Measurements from ENCODE around the gene MRPL12.
"Not testable (repeated sequence)": the region's sequence is repeated elsewhere in the genome, so short reads cannot be mapped to it uniquely, and the experiment has no call there.

Gene MRPL12

GRCh38 chr17:81726004-81726403, 22.8 kb downstream of the MRPL12 start:
- Histone ChIP-seq H3K27me3 (ENCODE audit: control insufficient read depth, insufficient read depth, low read length) (no peaks in the 10 kb centered on the region), H3K9me3 (ENCODE audit: control insufficient read depth, insufficient read depth, low read length) (no peaks in the 10 kb centered on the region), H3K36me3 (ENCODE audit: control insufficient read depth, insufficient read depth, low read length) (no peaks in the 10 kb centered on the region), H3K4me1 (ENCODE audit: control insufficient read depth, insufficient read depth, low read length) (peaks cover 5% of the 10 kb centered on the region), H3K4me3 (ENCODE audit: low read depth, low read length) (no peak overlapping the region), H3K9ac (ENCODE audit: low read depth, low read length) (no peak overlapping the region)

GRCh38 chr17:81727324-81728031, 24.3 kb downstream of the MRPL12 start:
- Histone ChIP-seq H3K4me3 (ENCODE audit: low read depth, low read length) (no peak overlapping the region), H3K9ac (ENCODE audit: low read depth, low read length) (no peak overlapping the region), H3K9me3 (ENCODE audit: control insufficient read depth, insufficient read depth, low read length) (no peaks in the 10 kb centered on the region)

GRCh38 chr17:81733507-81734404, 30.6 kb downstream of the MRPL12 start:
- H3K9me3 ChIP-seq (ENCODE audit: control insufficient read depth, insufficient read depth, low read length), result no peaks in the 10 kb centered on the region
- no peak overlapping the region for H3K4me3 ChIP-seq (ENCODE audit: low read depth, low read length)
- no peak overlapping the region for H3K9ac ChIP-seq (ENCODE audit: low read depth, low read length)
- H3K27me3 ChIP-seq (ENCODE audit: control insufficient read depth, insufficient read depth, low read length), result no peaks in the 10 kb centered on the region
- H3K4me1 ChIP-seq (ENCODE audit: control insufficient read depth, insufficient read depth, low read length), result peaks cover 3% of the 10 kb centered on the region
- no peaks in the 10 kb centered on the region for H3K36me3 ChIP-seq (ENCODE audit: control insufficient read depth, insufficient read depth, low read length)

More at GRCh38 chr17:81727324-81728031, 24.3 kb downstream of the MRPL12 start:
- Histone ChIP-seq H3K4me1 (ENCODE audit: control insufficient read depth, insufficient read depth, low read length) (peaks cover under 1% of the 10 kb centered on the region), H3K27me3 (ENCODE audit: control insufficient read depth, insufficient read depth, low read length) (no peaks in the 10 kb centered on the region), H3K36me3 (ENCODE audit: control insufficient read depth, insufficient read depth, low read length) (no peaks in the 10 kb centered on the region)

GRCh38 chr17:81734405-81735263, 31.5 kb downstream of the MRPL12 start:
- Histone ChIP-seq H3K9ac (ENCODE audit: low read depth, low read length) (no peak overlapping the region), H3K4me3 (ENCODE audit: low read depth, low read length) (no peak overlapping the region), H3K4me1 (ENCODE audit: control insufficient read depth, insufficient read depth, low read length) (peaks cover 3% of the 10 kb centered on the region)

GRCh38 chr17:81735264-81736102, 32.3 kb downstream of the MRPL12 start:
- Histone ChIP-seq H3K9me3 (ENCODE audit: control insufficient read depth, insufficient read depth, low read length) (no peaks in the 10 kb centered on the region), H3K9ac (ENCODE audit: low read depth, low read length) (no peak overlapping the region), H3K4me3 (ENCODE audit: low read depth, low read length) (no peak overlapping the region)

More at GRCh38 chr17:81734405-81735263, 31.5 kb downstream of the MRPL12 start:
- no peaks in the 10 kb centered on the region for H3K9me3 ChIP-seq (ENCODE audit: control insufficient read depth, insufficient read depth, low read length)
- H3K36me3 ChIP-seq (ENCODE audit: control insufficient read depth, insufficient read depth, low read length), result no peaks in the 10 kb centered on the region
- no peaks in the 10 kb centered on the region for H3K27me3 ChIP-seq (ENCODE audit: control insufficient read depth, insufficient read depth, low read length)

GRCh38 chr17:81737947-81738800, 35.0 kb downstream of the MRPL12 start:
- no peaks in the 10 kb centered on the region for H3K36me3 ChIP-seq (ENCODE audit: control insufficient read depth, insufficient read depth, low read length)
- no peak overlapping the region for H3K4me3 ChIP-seq (ENCODE audit: low read depth, low read length)
- no peaks in the 10 kb centered on the region for H3K9me3 ChIP-seq (ENCODE audit: control insufficient read depth, insufficient read depth, low read length)
- peaks cover 3% of the 10 kb centered on the region for H3K4me1 ChIP-seq (ENCODE audit: control insufficient read depth, insufficient read depth, low read length)
- no peak overlapping the region for H3K9ac ChIP-seq (ENCODE audit: low read depth, low read length)
- H3K27me3 ChIP-seq (ENCODE audit: control insufficient read depth, insufficient read depth, low read length), result no peaks in the 10 kb centered on the region

More at GRCh38 chr17:81735264-81736102, 32.3 kb downstream of the MRPL12 start:
- Histone ChIP-seq H3K4me1 (ENCODE audit: control insufficient read depth, insufficient read depth, low read length) (peaks cover 3% of the 10 kb centered on the region), H3K36me3 (ENCODE audit: control insufficient read depth, insufficient read depth, low read length) (no peaks in the 10 kb centered on the region), H3K27me3 (ENCODE audit: control insufficient read depth, insufficient read depth, low read length) (no peaks in the 10 kb centered on the region)

GRCh38 chr17:81738801-81739393, 35.7 kb downstream of the MRPL12 start:
- peaks cover 3% of the 10 kb centered on the region for H3K4me1 ChIP-seq (ENCODE audit: control insufficient read depth, insufficient read depth, low read length)
- no peaks in the 10 kb centered on the region for H3K9me3 ChIP-seq (ENCODE audit: control insufficient read depth, insufficient read depth, low read length)
- H3K4me3 ChIP-seq (ENCODE audit: low read depth, low read length), result no peak overlapping the region
- no peak overlapping the region for H3K9ac ChIP-seq (ENCODE audit: low read depth, low read length)
- no peaks in the 10 kb centered on the region for H3K36me3 ChIP-seq (ENCODE audit: control insufficient read depth, insufficient read depth, low read length)
- no peaks in the 10 kb centered on the region for H3K27me3 ChIP-seq (ENCODE audit: control insufficient read depth, insufficient read depth, low read length)

GRCh38 chr17:81739593-81739992, 36.4 kb downstream of the MRPL12 start:
- H3K9me3 ChIP-seq (ENCODE audit: control insufficient read depth, insufficient read depth, low read length); H3K9ac ChIP-seq (ENCODE audit: low read depth, low read length); H3K4me3 ChIP-seq (ENCODE audit: low read depth, low read length); H3K27me3 ChIP-seq (ENCODE audit: control insufficient read depth, insufficient read depth, low read length); H3K4me1 ChIP-seq (ENCODE audit: control insufficient read depth, insufficient read depth, low read length); H3K36me3 ChIP-seq (ENCODE audit: control insufficient read depth, insufficient read depth, low read length): not testable (repeated sequence)

GRCh38 chr17:81740395-81740961, 37.3 kb downstream of the MRPL12 start:
- Histone ChIP-seq H3K27me3 (ENCODE audit: control insufficient read depth, insufficient read depth, low read length) (no peaks in the 10 kb centered on the region), H3K4me1 (ENCODE audit: control insufficient read depth, insufficient read depth, low read length) (peaks cover 3% of the 10 kb centered on the region), H3K9me3 (ENCODE audit: control insufficient read depth, insufficient read depth, low read length) (no peaks in the 10 kb centered on the region), H3K36me3 (ENCODE audit: control insufficient read depth, insufficient read depth, low read length) (no peaks in the 10 kb centered on the region), H3K9ac (ENCODE audit: low read depth, low read length) (no peak overlapping the region), H3K4me3 (ENCODE audit: low read depth, low read length) (no peak overlapping the region)

Data from iPS-15b (cell line).